H1 (cell line): ENCODE measurements around the gene SMARCA4. TPM values are rescaled to one million over a fixed set of nuclear protein-coding genes. Genes with fewer than 3 reads are reported as not detected.

Experiments used
- CHD2 ChIP-seq: IDR thresholded peaks from 2 replicates; pipeline ENCODE4 v1.6.1; 2012; ENCODE audit warnings: low read length, improper control_type of control experiment
- CHD7 ChIP-seq: fragments of 300-600 bp; sonication (generic); IDR thresholded peaks from 2 replicates; pipeline ENCODE4 v1.7.1; 2012; ENCODE audit warnings: low read length, moderate library complexity, mild to moderate bottlenecking, inconsistent platforms; ENCODE audit not compliant: insufficient replicate concordance
- GTF2F1 ChIP-seq: IDR thresholded peaks from 2 replicates; pipeline ENCODE4 v1.6.1; 2012; ENCODE audit warnings: low read depth, low read length, improper control_type of control experiment, borderline replicate concordance
- SRF ChIP-seq: IDR thresholded peaks from 2 replicates; pipeline ENCODE4 v1.6.1; 2011; ENCODE audit warnings: mild to moderate bottlenecking, low read depth, low read length, moderate library complexity
- SUZ12 ChIP-seq: fragments of 200-600 bp; sonication (generic); IDR thresholded peaks from 2 replicates; pipeline ENCODE4 v1.6.1; 2012; ENCODE audit warnings: mild to moderate bottlenecking, inconsistent platforms, low read length, moderate library complexity, mixed read lengths
- TBP ChIP-seq: IDR thresholded peaks from 2 replicates; pipeline ENCODE4 v1.6.1; 2011; ENCODE audit warnings: low read depth, low read length, improper control_type of control experiment
- ZNF274 ChIP-seq: IDR thresholded peaks from 2 replicates; pipeline ENCODE4 v1.7.0; 2012; ENCODE audit warnings: low read length, borderline replicate concordance; ENCODE audit errors: extremely low read depth
- polyA plus RNA-seq, 7 experiments: library from polyadenylated mRNA; depleted of rRNA in 3 of 7; stranded (reverse) in 5 of 7; unstranded in 2 of 7; fragments of >200 nt in 5 of 7; fragments of 200-250 nt in 2 of 7; gene quantifications; 1 replicate in 5 of 7; 2 replicates in 1 of 7; 4 replicates in 1 of 7; pipeline versions ENCODE4 v1.2.1 to v1.2.3, GENCODE V29; 2011 to 2013; ENCODE audit warnings: missing spikeins in 2 of 7, mixed read lengths in 2 of 7
- total RNA-seq: library from RNA; stranded (reverse); fragmentation: NEBNext Ultra II Directional; extraction: Animal tissue kit (Norgen Biotek cat#: 25700); gene quantifications from 2 replicates; pipeline ENCODE4 v1.2.1, GENCODE V29; 2021
- TF ChIP-seq, protein P1 (sequence below): IDR thresholded peaks from 2 replicates; pipeline ENCODE4 v1.6.1; 2012; ENCODE audit warnings: inconsistent platforms

The SMARCA4 gene
- total and polyA plus RNA-seq, 2 of the 8 experiments (the other 6 are each of a cell fraction or from before 2014, with no cell fraction given), result 86.4 to 263 TPM

GRCh38 chr19:11021760-11022144 is 60.9 kb downstream of the SMARCA4 start (continued):
- TF ChIP-seq, protein P1, sequence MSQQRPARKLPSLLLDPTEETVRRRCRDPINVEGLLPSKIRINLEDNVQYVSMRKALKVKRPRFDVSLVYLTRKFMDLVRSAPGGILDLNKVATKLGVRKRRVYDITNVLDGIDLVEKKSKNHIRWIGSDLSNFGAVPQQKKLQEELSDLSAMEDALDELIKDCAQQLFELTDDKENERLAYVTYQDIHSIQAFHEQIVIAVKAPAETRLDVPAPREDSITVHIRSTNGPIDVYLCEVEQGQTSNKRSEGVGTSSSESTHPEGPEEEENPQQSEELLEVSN, result no peak
- TF ChIP-seq ZNF274 (no peak), CHD7 (no peak), TBP (no peak), SUZ12 (no peak), CHD2 (no peak), GTF2F1 (no peak), SRF (no peak)
